LNCaP clone FGC (cell line): ENCODE data around the gene ODAD4.

Experiments used
- DNase-seq: peaks from one replicate; pipeline ENCODE4 v3.0.0-alpha.2; 2011; ENCODE audit warnings: low read depth
- H3K4me3 ChIP-seq: 2 replicates; pipeline ENCODE4 v1.5.1; 2011; ENCODE audit warnings: mild to moderate bottlenecking, low read depth, low read length, control low read depth
- TF ChIP-seq, protein P1 (sequence below): IDR thresholded peaks from 2 replicates; pipeline ENCODE4 v1.5.1; 2012; ENCODE audit warnings: mild to moderate bottlenecking; ENCODE audit not compliant: control insufficient read depth, insufficient read depth; ENCODE audit errors: extremely low read depth

The ODAD4 gene, protein sequence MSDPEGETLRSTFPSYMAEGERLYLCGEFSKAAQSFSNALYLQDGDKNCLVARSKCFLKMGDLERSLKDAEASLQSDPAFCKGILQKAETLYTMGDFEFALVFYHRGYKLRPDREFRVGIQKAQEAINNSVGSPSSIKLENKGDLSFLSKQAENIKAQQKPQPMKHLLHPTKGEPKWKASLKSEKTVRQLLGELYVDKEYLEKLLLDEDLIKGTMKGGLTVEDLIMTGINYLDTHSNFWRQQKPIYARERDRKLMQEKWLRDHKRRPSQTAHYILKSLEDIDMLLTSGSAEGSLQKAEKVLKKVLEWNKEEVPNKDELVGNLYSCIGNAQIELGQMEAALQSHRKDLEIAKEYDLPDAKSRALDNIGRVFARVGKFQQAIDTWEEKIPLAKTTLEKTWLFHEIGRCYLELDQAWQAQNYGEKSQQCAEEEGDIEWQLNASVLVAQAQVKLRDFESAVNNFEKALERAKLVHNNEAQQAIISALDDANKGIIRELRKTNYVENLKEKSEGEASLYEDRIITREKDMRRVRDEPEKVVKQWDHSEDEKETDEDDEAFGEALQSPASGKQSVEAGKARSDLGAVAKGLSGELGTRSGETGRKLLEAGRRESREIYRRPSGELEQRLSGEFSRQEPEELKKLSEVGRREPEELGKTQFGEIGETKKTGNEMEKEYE

DNA sequence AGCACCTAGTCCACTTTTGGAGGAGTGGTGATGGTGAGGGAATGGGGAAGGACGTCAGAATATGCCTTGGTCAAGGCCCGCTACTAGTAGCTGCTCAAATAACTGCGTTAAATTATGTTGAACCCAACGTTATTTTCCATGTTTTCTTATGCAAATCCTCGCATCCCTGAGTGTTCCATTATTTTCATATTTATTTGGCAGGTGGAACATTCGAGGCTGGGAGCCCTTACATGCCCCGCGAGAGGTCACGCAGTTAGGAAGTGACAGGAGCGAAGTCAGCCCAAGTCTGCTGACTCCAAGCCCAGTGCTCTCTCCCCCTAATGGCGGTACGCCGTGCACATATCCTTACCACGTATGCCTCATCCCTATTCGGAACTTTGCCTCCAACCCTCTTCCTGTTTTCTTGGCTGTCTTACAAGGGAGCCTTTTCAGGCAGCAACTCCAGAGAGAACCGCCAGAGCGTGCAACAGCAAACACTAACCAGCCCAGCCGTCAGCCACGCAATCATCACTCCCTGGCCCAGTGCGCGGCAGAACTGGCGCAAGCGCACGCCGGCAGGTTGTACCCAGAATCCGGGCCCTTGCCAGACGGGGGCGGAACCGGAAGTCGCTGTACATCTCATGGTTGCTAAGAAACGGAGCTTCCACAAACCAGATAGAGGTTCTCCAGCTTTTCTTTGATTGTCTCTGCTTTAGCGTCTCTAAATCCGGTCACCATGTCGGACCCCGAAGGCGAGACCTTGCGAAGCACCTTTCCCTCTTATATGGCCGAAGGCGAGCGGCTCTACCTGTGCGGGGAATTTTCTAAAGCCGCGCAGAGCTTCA lies at the start of gene ODAD4:
Gene ODAD4, plus strand, starts transcription at position 609 of the 824 bp plus-strand sequence. Its CDS starts 107 bp downstream, at position 716.
- peak; percentile 96 for DNase-seq
- H3K4me3 ChIP-seq: peak within 1 kb of the TSS; percentile 58
- TF ChIP-seq, protein P1, sequence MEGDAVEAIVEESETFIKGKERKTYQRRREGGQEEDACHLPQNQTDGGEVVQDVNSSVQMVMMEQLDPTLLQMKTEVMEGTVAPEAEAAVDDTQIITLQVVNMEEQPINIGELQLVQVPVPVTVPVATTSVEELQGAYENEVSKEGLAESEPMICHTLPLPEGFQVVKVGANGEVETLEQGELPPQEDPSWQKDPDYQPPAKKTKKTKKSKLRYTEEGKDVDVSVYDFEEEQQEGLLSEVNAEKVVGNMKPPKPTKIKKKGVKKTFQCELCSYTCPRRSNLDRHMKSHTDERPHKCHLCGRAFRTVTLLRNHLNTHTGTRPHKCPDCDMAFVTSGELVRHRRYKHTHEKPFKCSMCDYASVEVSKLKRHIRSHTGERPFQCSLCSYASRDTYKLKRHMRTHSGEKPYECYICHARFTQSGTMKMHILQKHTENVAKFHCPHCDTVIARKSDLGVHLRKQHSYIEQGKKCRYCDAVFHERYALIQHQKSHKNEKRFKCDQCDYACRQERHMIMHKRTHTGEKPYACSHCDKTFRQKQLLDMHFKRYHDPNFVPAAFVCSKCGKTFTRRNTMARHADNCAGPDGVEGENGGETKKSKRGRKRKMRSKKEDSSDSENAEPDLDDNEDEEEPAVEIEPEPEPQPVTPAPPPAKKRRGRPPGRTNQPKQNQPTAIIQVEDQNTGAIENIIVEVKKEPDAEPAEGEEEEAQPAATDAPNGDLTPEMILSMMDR: peak; percentile 38; the same call in 1 of the 2 replicates

DNA sequence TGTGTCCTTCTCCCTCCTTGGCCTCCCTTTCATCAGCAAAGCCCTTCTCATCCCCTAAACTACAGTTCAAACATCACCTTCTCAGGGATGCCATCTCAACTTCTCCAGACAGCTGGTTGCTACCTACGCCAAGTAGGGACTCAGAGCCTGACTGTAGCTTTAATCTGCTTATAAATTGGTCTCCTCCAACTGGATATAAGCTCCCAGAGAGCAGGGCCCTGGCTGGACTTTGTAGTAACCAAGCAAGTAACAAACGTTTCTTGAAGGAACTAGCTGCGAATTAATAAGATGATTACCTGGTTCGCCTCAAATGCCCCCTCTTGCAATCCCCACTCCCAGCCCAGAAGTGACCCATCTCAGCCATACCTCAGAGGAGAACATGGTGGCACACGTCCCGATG lies 47.7 kb upstream of the ODAD4 start:
- no peak for DNase-seq

DNA sequence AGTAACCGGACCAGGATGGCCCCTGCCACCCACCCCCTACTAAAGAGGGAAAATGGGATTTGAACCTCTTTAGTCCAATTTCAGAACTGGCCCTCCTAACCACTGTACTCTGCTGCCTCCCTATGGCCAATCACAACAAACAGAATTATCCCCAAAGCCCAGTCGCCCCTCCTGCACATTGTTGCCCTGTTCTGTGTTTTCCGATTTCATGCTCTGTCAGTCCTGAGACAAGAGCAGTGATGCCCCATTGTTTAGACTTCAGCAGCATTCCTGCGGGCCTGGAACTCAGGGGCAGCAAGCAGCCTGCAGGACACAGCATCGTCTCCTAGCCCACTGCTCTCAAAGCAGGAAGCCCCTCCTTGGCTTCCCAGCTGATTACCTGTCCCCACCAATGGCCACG lies 44.7 kb upstream of the ODAD4 start:
- TF ChIP-seq, protein P1: peak; percentile 25; the same call in 1 of the 2 replicates
- no peak for DNase-seq
- no peak overlapping the region for H3K4me3 ChIP-seq

More for the DNA sequence above, 47.7 kb upstream of the ODAD4 start:
- TF ChIP-seq, protein P1: no peak
- H3K4me3 ChIP-seq: no peak overlapping the region

DNA sequence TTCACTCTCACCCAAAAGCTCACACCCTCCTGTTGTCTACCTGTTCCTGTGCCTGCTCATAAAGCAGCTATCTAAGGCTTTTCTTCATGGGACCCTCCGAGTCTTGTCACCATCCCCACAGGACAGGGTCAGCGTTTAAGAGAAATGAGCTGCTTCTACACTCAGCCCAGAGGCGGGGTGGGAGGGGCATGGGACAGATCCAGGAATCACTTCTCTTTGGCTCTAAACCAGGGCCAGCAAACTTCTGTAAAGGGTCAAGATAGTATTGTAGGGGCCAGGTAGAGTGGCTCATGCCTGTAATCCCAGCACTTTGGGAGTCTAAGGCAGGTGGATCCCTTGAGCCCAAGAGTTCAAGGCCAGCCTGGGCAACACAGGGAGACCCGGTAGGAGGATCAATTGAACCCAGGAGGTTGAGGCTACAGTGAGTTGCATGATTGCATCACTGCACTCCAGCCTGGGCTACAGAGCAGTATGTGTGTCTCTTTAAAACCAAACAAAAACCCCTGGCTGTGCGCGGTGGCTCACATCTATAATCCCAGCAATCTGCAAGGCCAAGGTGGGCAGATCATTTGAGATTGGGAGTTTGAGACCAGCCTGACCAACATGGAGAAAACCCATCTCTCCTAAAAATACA lies 42.0 kb upstream of the ODAD4 start:
- TF ChIP-seq, protein P1: no peak
- no peak for DNase-seq

DNA sequence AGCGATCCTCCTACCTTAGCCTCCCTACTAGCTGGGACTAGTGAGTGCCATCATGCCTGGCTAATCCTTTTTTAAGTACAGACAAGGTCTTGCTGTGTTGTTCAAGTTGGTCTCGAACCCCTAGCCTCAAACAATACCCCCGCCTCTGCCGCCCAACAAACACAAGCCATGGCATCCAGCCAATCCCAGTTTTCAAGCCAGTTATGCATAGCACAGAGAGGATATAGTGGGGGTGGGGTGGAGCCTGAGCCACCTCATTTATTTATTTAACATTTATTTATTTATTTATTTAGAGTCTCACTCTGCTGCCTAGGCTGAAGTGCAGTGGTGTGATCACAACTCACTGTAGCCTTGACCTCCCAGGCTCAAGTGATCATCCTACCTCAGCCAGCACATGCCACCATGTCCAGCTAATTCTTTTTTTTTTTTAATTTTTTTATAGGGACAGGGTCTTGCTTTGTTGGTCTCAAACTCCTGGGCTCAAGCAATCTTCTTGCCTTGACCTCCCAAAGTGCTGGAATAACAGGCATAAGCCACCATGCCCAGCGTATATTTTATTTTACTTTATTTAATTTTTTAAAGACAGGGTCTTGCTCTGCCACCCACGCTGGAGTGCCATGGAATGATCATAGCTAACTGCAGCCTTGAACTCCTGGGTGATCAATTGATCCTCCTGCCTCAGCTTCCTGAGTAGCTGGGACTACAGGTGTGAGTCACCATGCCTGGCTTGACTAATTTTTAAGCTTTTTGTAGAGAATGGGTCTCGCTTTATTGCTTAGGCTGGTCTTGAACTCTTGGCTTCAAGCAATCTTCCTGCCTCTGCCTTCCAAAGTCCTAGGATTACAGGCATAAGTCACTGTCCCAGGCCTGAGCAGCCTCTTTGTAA lies 39.0 kb upstream of the ODAD4 start:
- no peak overlapping the region for H3K4me3 ChIP-seq
- TF ChIP-seq, protein P1: no peak
- DNase-seq: no peak

More for the DNA sequence above, 42.0 kb upstream of the ODAD4 start:
- no peak overlapping the region for H3K4me3 ChIP-seq

DNA sequence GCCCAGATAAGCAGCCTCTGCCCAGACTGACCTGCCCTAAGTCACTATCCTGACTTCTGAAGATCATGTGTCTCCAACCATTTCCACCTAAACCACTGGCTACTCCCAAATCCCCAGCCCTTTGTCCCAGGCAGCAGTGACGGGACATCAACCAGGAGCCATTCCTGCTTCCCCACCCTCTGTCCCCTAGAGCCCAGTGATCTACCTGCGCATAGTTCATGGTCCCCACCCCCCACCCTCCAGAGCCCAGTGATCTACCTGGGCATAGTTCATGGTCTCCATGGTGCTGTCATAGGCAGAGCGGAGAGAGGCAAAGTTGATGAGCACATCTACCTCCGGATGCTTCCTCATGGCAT lies 38.4 kb upstream of the ODAD4 start:
- no peak for DNase-seq
- no peak overlapping the region for H3K4me3 ChIP-seq
- TF ChIP-seq, protein P1: no peak
